LNCaP clone FGC (cell line): ENCODE results near the gene USH2A.
A peak's percentile ranks its signal among the peaks of the same experiment; 100 is the strongest.

Experiments used
- DNase-seq: peaks from one replicate; pipeline ENCODE4 v3.0.0-alpha.2; 2011; ENCODE audit warnings: low read depth
- H3K4me3 ChIP-seq: 2 replicates; pipeline ENCODE4 v1.5.1; 2011; ENCODE audit warnings: mild to moderate bottlenecking, low read depth, low read length, control low read depth
- CTCF ChIP-seq: IDR thresholded peaks from 2 replicates; pipeline ENCODE4 v1.5.1; 2012; ENCODE audit warnings: mild to moderate bottlenecking; ENCODE audit not compliant: control insufficient read depth, insufficient read depth; ENCODE audit errors: extremely low read depth

The USH2A gene

GRCh38 chr1:215636258-215636965, 786.8 kb downstream of the USH2A start:
- no peak for TF ChIP-seq CTCF
- DNase-seq: no peak
- peak overlapping the region; percentile 11; the same call in 1 of the 2 replicates for H3K4me3 ChIP-seq

- no peak overlapping the region for H3K4me3 ChIP-seq
- TF ChIP-seq CTCF: no peak
- DNase-seq: no peak
Measured at GRCh38 chr1:215635827-215636226, 787.4 kb downstream of the USH2A start.

GRCh38 chr1:215631489-215631888, 791.8 kb downstream of the USH2A start:
- peak; percentile 36 for DNase-seq
- no peak for TF ChIP-seq CTCF
- no peak overlapping the region for H3K4me3 ChIP-seq

- TF ChIP-seq CTCF: no peak
- no peak for DNase-seq
Measured at GRCh38 chr1:215631040-215631439, 792.2 kb downstream of the USH2A start.

GRCh38 chr1:215625949-215626348, 797.3 kb downstream of the USH2A start:
- DNase-seq: no peak
- TF ChIP-seq CTCF: no peak
- H3K4me3 ChIP-seq: no peak overlapping the region

More at GRCh38 chr1:215631040-215631439, 792.2 kb downstream of the USH2A start:
- H3K4me3 ChIP-seq: no peak overlapping the region

- no peak for TF ChIP-seq CTCF
- no peak overlapping the region for H3K4me3 ChIP-seq
- no peak for DNase-seq
Measured at GRCh38 chr1:215623162-215623561, 800.1 kb downstream of the USH2A start.

- no peak overlapping the region for H3K4me3 ChIP-seq
- no peak for TF ChIP-seq CTCF
- DNase-seq: no peak
Measured at GRCh38 chr1:215617979-215618378, 805.3 kb downstream of the USH2A start.
